ENCODE results near the gene ANKRD18B.
"Not testable (repeated sequence)": the region's sequence is repeated elsewhere in the genome, so short reads cannot be mapped to it uniquely, and the experiment has no call there.

ANKRD18B gene

GRCh38 chr9:33614001-33614687 is 90.1 kb downstream of the ANKRD18B start:
- DNase-seq: no peak

- DNase-seq: not testable (repeated sequence)
Observed at GRCh38 chr9:33618370-33618769, 94.3 kb downstream of the ANKRD18B start.

DNA sequence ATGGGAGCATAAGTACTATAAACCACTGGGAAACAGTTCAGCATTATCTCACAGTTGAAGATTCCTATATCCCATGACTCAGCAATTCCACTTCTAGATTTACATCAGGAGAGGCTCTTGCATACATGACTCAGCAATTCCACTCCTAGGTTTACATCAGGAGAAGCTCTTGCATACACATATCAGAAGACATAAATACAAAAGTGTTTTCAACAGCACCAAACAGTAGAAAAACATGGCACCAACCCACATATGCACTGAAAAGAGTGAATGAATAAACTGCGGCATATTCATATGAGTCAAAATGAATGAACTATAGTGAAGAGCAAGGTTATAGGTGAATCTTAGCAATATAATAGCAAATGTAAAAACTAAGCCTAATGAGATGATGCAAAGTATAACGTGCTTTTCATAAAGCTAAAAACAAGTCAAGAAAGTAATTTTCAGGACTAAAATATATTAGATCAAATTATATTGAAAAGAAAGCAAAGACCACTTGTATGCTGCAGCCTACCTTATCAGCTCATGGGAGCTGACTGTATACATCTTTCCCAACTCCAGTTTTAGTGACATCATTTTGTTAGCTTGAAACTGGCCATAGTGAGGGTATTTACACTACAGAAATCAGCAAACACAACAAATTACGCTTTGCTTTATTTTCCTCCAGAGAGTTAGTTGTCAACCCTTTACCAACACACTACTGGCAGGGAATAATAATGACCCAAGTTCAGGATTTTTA is 95.8 kb downstream of the ANKRD18B start:
- DNase-seq: peak; percentile 90

DNA sequence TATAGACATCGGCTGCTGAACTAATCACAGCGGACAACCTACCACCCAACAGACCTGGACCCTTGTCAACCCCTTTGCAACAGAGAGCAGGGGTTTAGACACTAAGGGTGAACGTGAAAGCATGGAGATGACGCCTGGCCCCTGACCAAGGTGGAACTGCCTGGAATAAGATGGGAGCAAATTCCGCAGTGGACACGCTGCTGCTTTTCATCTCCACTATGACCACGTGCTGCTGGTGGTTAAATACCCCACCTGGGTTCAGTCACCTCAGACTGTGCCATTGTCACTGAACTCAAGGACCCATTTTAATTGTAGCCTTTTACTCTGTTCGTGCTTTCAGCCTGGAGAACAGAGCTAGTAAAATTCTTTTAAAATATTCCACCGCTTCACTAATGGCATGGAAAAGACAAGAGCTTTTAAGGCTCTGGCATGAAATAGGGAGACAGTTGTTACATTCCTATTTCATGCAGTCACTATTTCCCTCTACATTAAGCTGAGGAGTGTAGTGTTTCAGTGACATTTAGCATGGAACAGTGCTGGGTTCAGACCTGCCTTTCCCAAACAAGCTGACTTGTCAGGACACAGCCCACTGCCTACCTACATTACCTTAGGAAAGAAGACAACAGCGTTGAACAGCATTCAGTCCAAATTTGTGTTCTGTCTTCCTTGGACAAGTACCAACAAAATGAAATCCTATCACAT is 96.8 kb downstream of the ANKRD18B start:
- DNase-seq: no peak

Data from hematopoietic multipotent progenitor cell treated with erythropoietin and hydrocortisone succinate and interleukin-3 and kit ligand, for 4 days (in vitro differentiated cells).